Measurements from ENCODE around the gene PRDM13. TPM values are rescaled to one million over a fixed set of nuclear protein-coding genes. Genes with fewer than 3 reads are reported as not detected.
"Not testable (repeated sequence)": the region's sequence is repeated elsewhere in the genome, so short reads cannot be mapped to it uniquely, and the experiment has no call there.

PRDM13 gene
- total RNA-seq, 1 donor from 2014 or later, result not detected

DNA sequence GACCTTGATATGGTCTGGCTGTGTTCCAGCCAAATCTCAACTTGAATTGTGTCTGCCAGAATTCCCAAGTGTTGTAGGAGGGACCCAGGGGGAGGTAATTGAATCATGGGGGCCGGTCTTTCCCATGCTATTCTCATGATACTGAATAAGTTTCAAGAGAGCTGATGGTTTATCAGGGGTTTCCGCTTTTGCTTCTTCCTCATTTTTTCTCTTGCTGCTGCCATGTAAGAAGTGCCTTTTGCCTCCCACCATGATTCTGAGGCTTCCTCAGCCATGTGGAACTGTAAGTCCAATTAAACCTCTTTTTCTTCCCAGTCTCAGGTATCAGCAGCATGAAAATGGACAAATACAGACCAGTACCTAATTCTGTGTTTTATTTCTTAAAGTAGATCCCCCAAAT, 15.4 kb downstream of the PRDM13 start:
- DNase-seq (ENCODE audit: low read depth in 2 of 2), result not testable (repeated sequence)

DNA sequence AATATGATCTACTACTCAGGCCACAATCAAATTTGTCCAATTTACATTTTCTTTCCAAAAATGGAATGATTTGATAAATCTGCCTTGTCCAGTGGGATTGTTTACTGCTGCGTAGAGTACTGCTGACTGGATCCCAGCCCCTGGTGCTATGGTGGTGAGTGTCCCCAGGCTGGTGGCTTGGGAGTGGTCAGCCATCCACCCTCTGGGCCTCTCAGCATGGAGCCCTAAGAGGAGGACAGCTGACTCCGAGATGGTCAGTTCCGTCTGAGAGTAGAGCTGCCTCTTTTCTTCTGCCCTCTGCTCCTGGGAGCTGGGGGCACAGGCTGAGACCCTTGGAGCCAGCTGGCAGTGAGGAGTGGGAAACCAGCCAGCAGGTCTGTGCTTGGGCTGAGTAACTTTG, 22.7 kb downstream of the PRDM13 start:
- DNase-seq (ENCODE audit: low read depth in 2 of 2), result no peak

DNA sequence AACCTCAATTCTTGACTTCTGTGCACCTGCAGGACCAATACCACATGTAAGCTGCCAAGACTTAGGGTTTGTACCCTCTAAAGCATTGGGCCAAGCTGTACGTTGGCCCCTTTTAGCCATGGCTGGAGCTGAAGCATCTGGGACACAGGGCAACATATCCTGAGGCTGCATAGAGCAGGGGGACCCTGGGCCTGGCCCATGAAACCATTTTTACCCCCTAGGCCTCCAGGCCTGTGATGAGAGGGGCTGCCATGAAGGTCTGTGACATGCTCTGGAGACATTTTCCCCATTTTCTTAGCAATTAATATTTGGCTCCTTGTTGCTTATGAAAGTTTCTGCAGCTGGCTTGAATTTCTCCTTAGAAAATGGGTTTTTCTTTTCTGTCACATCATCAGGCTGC, 31.0 kb downstream of the PRDM13 start:
- no peak for DNase-seq (ENCODE audit: low read depth in 2 of 2)

DNA sequence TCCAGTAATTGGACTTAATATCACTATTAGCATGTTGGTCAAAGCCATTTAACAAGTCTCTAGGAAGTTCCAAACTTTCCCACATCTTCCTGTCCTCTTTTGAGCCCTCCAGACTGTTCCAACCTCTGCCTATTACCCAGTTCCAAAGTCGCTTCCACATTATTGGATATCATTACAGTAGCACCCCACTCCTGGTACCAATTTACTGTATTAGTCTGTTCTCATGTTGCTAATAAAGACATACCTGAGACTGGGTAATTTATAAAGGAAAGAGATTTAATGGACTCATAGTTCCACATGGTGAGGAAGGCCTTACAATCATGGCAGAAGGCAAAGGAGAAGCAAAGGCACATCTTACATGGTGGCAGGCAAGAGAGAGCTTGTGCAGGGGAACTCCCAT, 31.7 kb downstream of the PRDM13 start:
- DNase-seq (ENCODE audit: low read depth in 2 of 2), result not testable (repeated sequence)

DNA sequence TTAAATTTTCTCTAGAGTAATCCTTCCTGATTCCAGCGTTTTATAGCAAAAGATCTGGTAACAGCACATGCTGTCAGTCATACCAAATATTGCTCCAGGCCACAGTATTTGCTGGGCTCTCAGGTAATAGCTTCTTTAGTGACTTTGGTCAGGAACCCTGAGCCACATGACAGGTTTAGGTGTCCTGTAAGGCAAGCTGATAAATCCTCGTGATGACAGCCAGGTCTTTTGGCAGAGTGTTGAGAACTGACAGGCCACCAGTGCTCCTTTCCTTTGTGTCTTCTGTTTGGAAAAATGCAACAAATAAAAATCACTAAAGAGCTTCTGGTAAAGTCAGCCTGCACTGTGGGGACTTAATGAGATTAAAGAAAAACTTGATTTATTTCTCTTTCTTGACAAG, 34.6 kb downstream of the PRDM13 start:
- no peak for DNase-seq (ENCODE audit: low read depth in 2 of 2)

DNA sequence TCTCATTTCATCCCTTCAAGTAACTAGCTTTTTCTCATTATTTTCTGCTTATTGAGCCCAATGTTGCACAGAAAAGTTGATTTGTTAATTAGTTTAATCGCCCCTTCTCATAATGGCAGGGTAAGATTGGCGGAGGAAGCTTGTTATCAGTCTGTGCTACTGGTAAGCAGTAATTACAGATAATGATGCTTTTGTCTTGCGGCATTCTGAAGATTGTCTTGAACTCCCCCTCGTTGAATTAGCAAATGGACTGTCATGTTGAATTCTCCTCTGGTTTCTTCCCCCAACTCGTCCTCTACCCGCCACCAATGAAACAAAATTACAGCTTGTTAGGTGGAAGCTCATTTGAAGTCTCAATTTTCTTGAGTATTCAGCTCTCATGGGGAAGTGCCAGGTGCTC, 39.4 kb downstream of the PRDM13 start:
- no peak for DNase-seq (ENCODE audit: low read depth in 2 of 2)

DNA sequence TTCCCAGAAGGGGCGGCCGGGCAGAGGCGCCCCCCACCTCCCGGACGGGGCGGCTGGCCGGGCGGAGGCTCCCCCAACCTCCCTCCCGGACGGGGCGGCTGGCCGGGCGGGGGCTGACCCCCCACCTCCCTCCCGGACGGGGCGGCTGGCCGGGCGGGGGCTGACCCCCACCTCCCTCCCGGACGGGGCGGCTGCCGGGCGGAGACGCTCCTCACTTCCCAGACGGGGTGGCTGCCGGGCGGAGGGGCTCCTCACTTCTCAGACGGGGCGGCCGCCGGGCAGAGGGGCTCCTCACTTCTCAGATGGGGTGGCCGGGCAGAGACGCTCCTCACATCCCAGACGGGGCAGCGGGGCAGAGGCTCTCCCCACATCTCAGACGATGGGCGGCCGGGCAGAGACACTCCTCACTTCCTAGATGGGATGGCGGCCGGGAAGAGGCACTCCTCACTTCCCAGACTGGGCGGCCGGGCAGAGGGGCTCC, 43.5 kb downstream of the PRDM13 start:
- not testable (repeated sequence) for DNase-seq (ENCODE audit: low read depth in 2 of 2)

GRCh38 chr6:99660206-99660605, 53.6 kb downstream of the PRDM13 start:
- no peak for DNase-seq (ENCODE audit: low read depth in 2 of 2)

DNA sequence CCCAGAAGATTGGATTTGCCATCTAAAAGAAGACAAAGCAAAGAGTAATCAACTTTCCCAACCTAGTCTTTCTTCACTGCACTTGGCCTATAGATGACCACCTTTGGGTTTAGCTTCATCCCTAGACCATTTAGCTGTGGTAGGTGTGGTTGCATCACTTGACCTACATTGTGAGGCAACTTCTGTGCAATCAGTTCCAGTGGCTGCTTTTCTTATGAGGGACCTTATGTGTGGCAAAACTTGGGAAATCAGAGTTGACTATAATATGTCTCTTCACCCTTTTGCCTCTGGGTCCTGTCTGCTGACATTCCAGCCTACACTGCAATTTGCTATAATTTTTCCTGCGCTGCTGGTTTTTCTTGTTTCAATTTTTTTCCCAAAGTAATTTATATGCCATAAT, 55.2 kb downstream of the PRDM13 start:
- no peak for DNase-seq (ENCODE audit: low read depth in 2 of 2)

DNA sequence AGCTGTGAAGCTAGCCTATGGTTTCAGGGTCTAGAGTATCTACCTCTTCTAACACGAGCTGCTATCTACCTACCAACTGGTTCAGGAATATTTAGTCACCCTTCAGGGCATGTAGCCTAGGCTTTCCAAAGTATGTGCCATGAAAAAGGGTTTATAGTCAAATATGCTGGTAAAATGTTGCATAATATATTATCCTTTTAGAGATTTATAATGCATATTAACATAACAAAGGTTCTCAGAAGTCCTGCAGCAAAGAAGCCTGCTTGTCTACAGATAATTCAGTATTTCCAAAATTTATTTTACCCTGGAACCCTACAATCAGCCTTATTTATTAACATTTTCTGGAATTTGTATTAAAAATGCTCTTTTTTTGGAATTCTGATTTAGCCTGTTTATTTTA, 56.0 kb downstream of the PRDM13 start:
- no peak for DNase-seq (ENCODE audit: low read depth in 2 of 2)

Other genes starting within 250 kb of the PRDM13 start
- gene COQ3, start 212.6 kb upstream of the PRDM13 start, total RNA-seq, result 2.4 and 4.4 TPM in 2 replicates
- gene PNISR, start 181.5 kb upstream of the PRDM13 start, total RNA-seq, result 22.7 and 35.3 TPM in 2 replicates
- gene USP45, start 91.4 kb upstream of the PRDM13 start, total RNA-seq, result 8.3 and 10.7 TPM in 2 replicates
- 39.5 and 76.3 TPM in 2 replicates for gene CCNC, start 38.2 kb upstream of the PRDM13 start, total RNA-seq

Data from lung microvascular endothelial cell (primary cell).